AG04450 (cell line): ENCODE results near the gene SWT1. TPM values are rescaled to one million over a fixed set of nuclear protein-coding genes. Genes with fewer than 3 reads are reported as not detected.

Source experiments
- CTCF ChIA-PET: fragments of 300-600, 350-600 bp; formaldehyde crosslinking; extraction: SDS; loops from one replicate; lab custom pipeline; 2022; ENCODE audit warnings: antibody characterized with exemption, inconsistent platforms; lab: Charles Lee
- POLR2A ChIA-PET: fragments of 350-600 bp; formaldehyde crosslinking; extraction: SDS; loops from one replicate; lab custom pipeline; 2021; ENCODE audit warnings: antibody characterized with exemption, inconsistent platforms; lab: Yijun Ruan, JAX
- DNase-seq: peaks from one replicate; pipeline ENCODE4 v3.0.0-alpha.2; 2011; ENCODE audit warnings: low read depth, low spot score
- H3K27ac ChIP-seq: one replicate; pipeline ENCODE4 v1.5.1; 2012; ENCODE audit warnings: low read depth, low read length, control low read depth
- H3K27me3 ChIP-seq: one replicate; pipeline ENCODE4 v1.6.0; 2012; ENCODE audit warnings: low read length; ENCODE audit not compliant: control insufficient read depth, insufficient read depth
- H3K4me3 ChIP-seq: 2 replicates; pipeline ENCODE4 v1.5.1; 2011; ENCODE audit warnings: mild to moderate bottlenecking, low read depth, low read length, control low read depth
- H3K9me3 ChIP-seq: 2 replicates; pipeline ENCODE4 v1.5.1; 2012; ENCODE audit warnings: low read length; ENCODE audit not compliant: control insufficient read depth, insufficient read depth
- CTCF ChIP-seq: IDR thresholded peaks from 2 replicates; pipeline ENCODE4 v1.5.1; 2011; ENCODE audit warnings: low read depth, low read length, control low read depth, inconsistent platforms
- polyA plus RNA-seq: library from polyadenylated mRNA; depleted of rRNA; stranded (reverse); fragments of >200 nt; gene quantifications from 2 replicates; pipeline ENCODE4 v1.2.3, GENCODE V29; 2011

The SWT1 gene
- polyA plus RNA-seq, 1 experiment: 3.6 TPM

- CTCF ChIA-PET: no interaction called here
- no peak for DNase-seq
- no peak overlapping the region for H3K4me3 ChIP-seq
- H3K27me3 ChIP-seq: no peaks in the 10 kb centered on the region
- POLR2A ChIA-PET: no interaction called here
- H3K9me3 ChIP-seq: no peaks in the 10 kb centered on the region
- TF ChIP-seq CTCF: no peak
- no peak overlapping the region for H3K27ac ChIP-seq
These were observed 131.5 kb downstream of the SWT1 start for GRCh38 chr1:185288435-185288834.

- CTCF ChIA-PET: interaction anchor here (1.3 kb wide), 1 partner anchor 306 kb away, joined by 4 read pairs; no protein-coding TSS in a partner anchor
- no peak for TF ChIP-seq CTCF
- DNase-seq: no peak
- Histone ChIP-seq H3K27me3 (no peaks in the 10 kb centered on the region), H3K9me3 (no peaks in the 10 kb centered on the region), H3K27ac (no peak overlapping the region), H3K4me3 (no peak overlapping the region)
- POLR2A ChIA-PET: no interaction called here
These were observed 132.9 kb downstream of the SWT1 start for GRCh38 chr1:185289880-185290279.

- CTCF ChIA-PET: interaction anchor here (1.1 to 1.3 kb wide), 2 partner anchors 121 to 305 kb away, joined by 4 to 6 read pairs; no protein-coding TSS in a partner anchor
- Histone ChIP-seq H3K27me3 (no peaks in the 10 kb centered on the region), H3K9me3 (no peaks in the 10 kb centered on the region), H3K4me3 (no peak overlapping the region), H3K27ac (no peak overlapping the region)
- no peak for TF ChIP-seq CTCF
- DNase-seq: no peak
- POLR2A ChIA-PET: no interaction called here
These were observed 134.2 kb downstream of the SWT1 start for GRCh38 chr1:185291159-185291558.

- TF ChIP-seq CTCF: no peak
- no peaks in the 10 kb centered on the region for H3K27me3 ChIP-seq
- no peak overlapping the region for H3K4me3 ChIP-seq
- no peaks in the 10 kb centered on the region for H3K9me3 ChIP-seq
- ChIA-PET POLR2A (no interaction called here), CTCF (interaction anchor here (0.6 kb wide), 1 partner anchor 723 kb away, joined by 3 read pairs; no protein-coding TSS in a partner anchor)
- no peak for DNase-seq
- H3K27ac ChIP-seq: no peak overlapping the region
These were observed 134.7 kb downstream of the SWT1 start for GRCh38 chr1:185291652-185292051.

GRCh38 chr1:185292237-185292636, 135.3 kb downstream of the SWT1 start:
- POLR2A ChIA-PET: interaction anchor here (0.6 kb wide), 1 partner anchor 8 kb away, joined by 6 read pairs; no protein-coding TSS in a partner anchor

More at GRCh38 chr1:185292237-185292636, 135.3 kb downstream of the SWT1 start:
- H3K9me3 ChIP-seq: no peaks in the 10 kb centered on the region
- CTCF ChIA-PET: interaction anchor here (0.6 to 2.7 kb wide), 2 partner anchors 378 to 722 kb away, joined by 3 to 14 read pairs; no protein-coding TSS in a partner anchor
- DNase-seq: no peak
- H3K27ac ChIP-seq: no peak overlapping the region
- H3K27me3 ChIP-seq: no peaks in the 10 kb centered on the region
- TF ChIP-seq CTCF: no peak
- no peak overlapping the region for H3K4me3 ChIP-seq
